ENCODE measurements around the gene HDDC3.

Gene HDDC3

DNA sequence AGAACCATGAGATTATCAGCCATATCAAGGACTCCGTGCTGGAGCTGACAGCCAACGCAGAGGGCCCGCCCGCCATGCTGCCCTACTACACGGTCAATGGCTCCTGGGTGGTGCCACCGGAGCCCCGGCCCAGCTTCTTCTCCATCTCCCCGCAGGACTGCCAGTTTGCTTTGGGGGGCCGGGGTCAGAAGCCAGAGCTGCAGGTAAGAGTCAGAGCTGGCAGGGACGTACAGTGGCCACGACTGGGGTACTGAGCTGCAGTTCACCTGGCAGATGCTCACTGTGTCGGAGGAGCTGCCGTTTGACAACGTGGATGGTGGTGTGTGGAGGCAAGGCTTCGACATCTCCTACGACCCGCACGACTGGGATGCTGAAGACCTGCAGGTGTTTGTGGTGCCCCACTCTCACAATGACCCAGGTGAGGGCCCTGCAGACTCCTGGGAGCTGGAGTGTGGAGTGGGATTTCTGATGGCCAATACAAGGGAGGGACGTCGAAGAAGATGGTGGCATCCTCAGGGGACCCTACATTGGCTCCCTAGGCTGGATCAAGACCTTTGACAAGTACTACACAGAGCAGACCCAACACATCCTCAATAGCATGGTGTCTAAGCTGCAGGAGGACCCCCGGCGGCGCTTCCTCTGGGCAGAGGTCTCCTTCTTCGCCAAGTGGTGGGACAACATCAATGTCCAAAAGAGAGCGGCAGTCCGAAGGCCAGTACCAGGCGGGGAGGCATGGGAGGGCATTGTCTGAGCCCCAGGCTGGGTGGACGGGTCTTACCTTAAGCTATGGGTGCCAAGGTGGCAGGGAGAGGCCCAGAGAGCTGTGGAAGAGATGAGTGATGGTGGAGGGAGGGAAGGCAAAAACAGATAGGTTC, 26.8 kb downstream of the HDDC3 start:
- Histone ChIP-seq H3K4ac (ENCODE audit: low read depth in 1 of 2, low read length in 2 of 2) (no peak overlapping the region), H4K91ac (ENCODE audit: low read length) (no peak overlapping the region), H2AK5ac (ENCODE audit: low read length, severe bottlenecking) (no peak overlapping the region), H4K8ac (ENCODE audit: low read length) (no peak overlapping the region), H3K14ac (ENCODE audit: low read length in 2 of 2) (no peak overlapping the region), H2BK5ac (ENCODE audit: low read depth, low read length, poor library complexity, severe bottlenecking) (no peak overlapping the region), H2BK15ac (ENCODE audit: low read depth, poor library complexity, severe bottlenecking) (no peak overlapping the region), H3K4me3 (ENCODE audit: insufficient read depth in 1 of 2, low read depth in 1 of 2, low read length in 2 of 2) (no peak overlapping the region), H3K9ac (ENCODE audit: low read length) (no peak overlapping the region), H3K23ac (ENCODE audit: low read length in 2 of 2) (no peak overlapping the region), H2BK120ac (ENCODE audit: low read depth, low read length) (no peak overlapping the region), H3K27ac (ENCODE audit: low read length, poor library complexity, severe bottlenecking) (no peak overlapping the region), H3K18ac (ENCODE audit: low read depth in 1 of 2, low read length in 2 of 2) (no peak overlapping the region), H3K27me3 (ENCODE audit: control insufficient read depth in 1 of 2, insufficient read depth in 1 of 2, low read length in 2 of 2) (no peaks in the 10 kb centered on the region), H3K36me3 (ENCODE audit: control insufficient read depth in 1 of 2, insufficient read depth in 2 of 2, low read depth in 1 of 2, low read length in 2 of 2) (peaks cover 38 to 46% of the 10 kb centered on the region in 2 experiments), H3K9me3 (ENCODE audit: control insufficient read depth, low read length) (no peaks in the 10 kb centered on the region), H3K4me2 (ENCODE audit: low read length, poor library complexity, severe bottlenecking) (no peak overlapping the region), H2BK12ac (ENCODE audit: low read length in 2 of 2) (no peak overlapping the region), H3K79me1 (replicated peaks; ENCODE audit: low read length, poor library complexity, severe bottlenecking) (peaks cover 7% of the 10 kb centered on the region), H3K4me1 (ENCODE audit: control insufficient read depth, insufficient read depth, low read depth, low read length) (peaks cover 9% of the 10 kb centered on the region), H2AFZ (ENCODE audit: low read depth, low read length) (no peak overlapping the region)
- DNase-seq: no peak
- WGBS: 98% methylated on average over 28 of the region's 28 CpGs

DNA sequence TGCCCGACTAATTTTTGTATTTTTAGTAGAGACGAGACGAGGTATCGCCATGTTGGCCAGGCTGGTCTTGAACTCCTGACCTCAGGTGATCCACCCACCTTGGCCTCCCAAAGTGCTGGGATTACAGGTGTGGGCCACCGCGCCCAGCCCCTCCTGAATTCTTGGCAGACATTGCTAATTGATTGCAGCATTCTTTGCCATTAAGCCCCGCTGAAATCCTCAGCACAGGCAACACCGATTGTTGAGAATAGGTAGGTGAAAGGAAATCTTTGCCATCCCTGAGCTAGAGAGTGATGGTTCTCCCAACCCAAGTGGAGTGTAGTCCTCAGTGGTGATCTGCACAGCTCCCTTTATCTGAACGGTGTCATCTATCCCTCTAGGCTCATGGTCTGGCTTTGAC, 27.6 kb downstream of the HDDC3 start:
- WGBS: 99% methylated on average over 9 of the region's 9 CpGs
- no peak for DNase-seq
- Histone ChIP-seq H3K27me3 (ENCODE audit: control insufficient read depth in 1 of 2, insufficient read depth in 1 of 2, low read length in 2 of 2) (no peaks in the 10 kb centered on the region), H4K8ac (ENCODE audit: low read length) (no peak overlapping the region), H3K79me1 (replicated peaks; ENCODE audit: low read length, poor library complexity, severe bottlenecking) (peaks cover 7% of the 10 kb centered on the region), H3K4ac (ENCODE audit: low read depth in 1 of 2, low read length in 2 of 2) (no peak overlapping the region), H3K9me3 (ENCODE audit: control insufficient read depth, low read length) (no peaks in the 10 kb centered on the region), H4K91ac (ENCODE audit: low read length) (no peak overlapping the region), H3K18ac (ENCODE audit: low read depth in 1 of 2, low read length in 2 of 2) (no peak overlapping the region), H3K14ac (ENCODE audit: low read length in 2 of 2) (no peak overlapping the region), H3K9ac (ENCODE audit: low read length) (no peak overlapping the region), H2BK15ac (ENCODE audit: low read depth, poor library complexity, severe bottlenecking) (no peak overlapping the region), H3K27ac (ENCODE audit: low read length, poor library complexity, severe bottlenecking) (no peak overlapping the region), H2AK5ac (ENCODE audit: low read length, severe bottlenecking) (no peak overlapping the region), H3K4me3 (ENCODE audit: insufficient read depth in 1 of 2, low read depth in 1 of 2, low read length in 2 of 2) (no peak overlapping the region), H3K4me2 (ENCODE audit: low read length, poor library complexity, severe bottlenecking) (no peak overlapping the region), H3K4me1 (ENCODE audit: control insufficient read depth, insufficient read depth, low read depth, low read length) (peaks cover 9% of the 10 kb centered on the region), H3K36me3 (ENCODE audit: control insufficient read depth in 1 of 2, insufficient read depth in 2 of 2, low read depth in 1 of 2, low read length in 2 of 2) (peaks cover 30 to 38% of the 10 kb centered on the region in 2 experiments), H2BK120ac (ENCODE audit: low read depth, low read length) (no peak overlapping the region), H3K23ac (ENCODE audit: low read length in 2 of 2) (no peak overlapping the region), H2BK12ac (ENCODE audit: low read length in 2 of 2) (no peak overlapping the region), H2BK5ac (ENCODE audit: low read depth, low read length, poor library complexity, severe bottlenecking) (no peak overlapping the region), H2AFZ (ENCODE audit: low read depth, low read length) (no peak overlapping the region)

- H3K23ac ChIP-seq (ENCODE audit: low read length in 2 of 2): no peak overlapping the region
- WGBS: 53% methylated on average over 15 of the region's 18 CpGs
- peak overlapping the region; percentile 82 for H3K9ac ChIP-seq (ENCODE audit: low read length)
- no peak overlapping the region for H3K4ac ChIP-seq (ENCODE audit: low read depth in 1 of 2, low read length in 2 of 2)
- H3K36me3 ChIP-seq (ENCODE audit: control insufficient read depth in 1 of 2, insufficient read depth in 2 of 2, low read depth in 1 of 2, low read length in 2 of 2): peaks cover 25 to 31% of the 10 kb centered on the region in 2 experiments
- no peak overlapping the region for H2BK15ac ChIP-seq (ENCODE audit: low read depth, poor library complexity, severe bottlenecking)
- no peak overlapping the region for H2AK5ac ChIP-seq (ENCODE audit: low read length, severe bottlenecking)
- no peak overlapping the region for H2AFZ ChIP-seq (ENCODE audit: low read depth, low read length)
- H3K4me3 ChIP-seq (ENCODE audit: insufficient read depth in 1 of 2, low read depth in 1 of 2, low read length in 2 of 2): peak overlapping the region in 1 of 2 experiments; percentile 86
- no peaks in the 10 kb centered on the region for H3K9me3 ChIP-seq (ENCODE audit: control insufficient read depth, low read length)
- peak; percentile 24 for DNase-seq
- no peak overlapping the region for H2BK5ac ChIP-seq (ENCODE audit: low read depth, low read length, poor library complexity, severe bottlenecking)
- H2BK12ac ChIP-seq (ENCODE audit: low read length in 2 of 2): no peak overlapping the region
- no peak overlapping the region for H3K14ac ChIP-seq (ENCODE audit: low read length in 2 of 2)
- H3K27me3 ChIP-seq (ENCODE audit: control insufficient read depth in 1 of 2, insufficient read depth in 1 of 2, low read length in 2 of 2): no peaks in the 10 kb centered on the region
- H3K79me1 ChIP-seq (replicated peaks; ENCODE audit: low read length, poor library complexity, severe bottlenecking): peaks cover 7% of the 10 kb centered on the region
- H4K91ac ChIP-seq (ENCODE audit: low read length): no peak overlapping the region
- H3K27ac ChIP-seq (ENCODE audit: low read length, poor library complexity, severe bottlenecking): no peak overlapping the region
- peak overlapping the region; percentile 74 for H3K4me2 ChIP-seq (ENCODE audit: low read length, poor library complexity, severe bottlenecking)
- peaks cover 9% of the 10 kb centered on the region for H3K4me1 ChIP-seq (ENCODE audit: control insufficient read depth, insufficient read depth, low read depth, low read length)
- no peak overlapping the region for H4K8ac ChIP-seq (ENCODE audit: low read length)
- H2BK120ac ChIP-seq (ENCODE audit: low read depth, low read length): no peak overlapping the region
- no peak overlapping the region for H3K18ac ChIP-seq (ENCODE audit: low read depth in 1 of 2, low read length in 2 of 2)
These were observed 28.4 kb downstream of the HDDC3 start for GRCh38 chr15:90903733-90904536.

Measured in mesenchymal stem cell (in vitro differentiated cells and primary cell).